ENCODE data around the gene ZNF668. TPM values are rescaled to one million over a fixed set of nuclear protein-coding genes. Genes with fewer than 3 reads are reported as not detected.

Gene ZNF668
- total and polyA plus RNA-seq, 4 donors, result 4.0 to 13.2 (median 10.7) TPM

DNA sequence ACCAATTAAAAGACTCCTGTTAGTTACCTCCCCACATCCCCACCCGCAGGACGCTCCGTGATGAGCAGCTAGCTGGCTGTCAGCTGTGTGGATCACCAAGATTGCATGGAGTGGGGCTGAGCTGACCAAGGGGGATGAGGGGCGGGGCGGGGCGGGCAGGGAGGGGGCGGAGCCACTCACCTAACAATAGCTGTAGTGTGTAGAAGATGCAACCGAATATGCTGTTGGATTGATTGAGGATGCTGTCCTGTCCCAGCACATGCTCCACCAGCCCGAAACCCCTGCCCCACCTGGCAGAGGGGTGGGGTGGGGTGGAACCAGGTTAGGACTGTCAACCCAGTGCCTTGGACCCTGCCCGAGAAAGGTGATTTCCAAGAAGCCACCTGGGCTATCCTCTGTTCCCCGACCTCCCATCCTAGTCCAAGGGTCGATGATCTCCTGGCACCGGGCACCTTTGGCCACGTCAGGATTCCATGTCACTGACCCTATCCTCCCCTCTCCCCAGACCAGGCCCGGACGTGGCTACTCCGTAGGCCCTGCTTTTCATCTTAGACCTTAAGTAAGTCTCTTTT lies 19.2 kb upstream of the ZNF668 start:
- ATAC-seq (ENCODE audit: insufficient read depth, low FRiP score) (no peak), DNase-seq (no peak)
- Histone ChIP-seq H3K27me3 (ENCODE audit: control insufficient read depth in 3 of 3, insufficient read depth in 3 of 3, low read length in 2 of 3) (no peaks in the 10 kb centered on the region), H3K9me3 (ENCODE audit: control insufficient read depth in 4 of 4, insufficient read depth in 3 of 4, low read length in 3 of 4) (no peaks in the 10 kb centered on the region), H3K27ac (ENCODE audit: low read depth in 1 of 2, low read length in 1 of 2) (no peak overlapping the region), H3K36me3 (ENCODE audit: control insufficient read depth in 4 of 4, insufficient read depth in 4 of 4, low read length in 4 of 4) (peaks cover 0 to 11% (median 2%) of the 10 kb centered on the region in 4 donors), H3K4me1 (ENCODE audit: control insufficient read depth in 5 of 5, insufficient read depth in 5 of 5, low read length in 5 of 5) (peaks cover 0 to 4% (median 3%) of the 10 kb centered on the region in 5 donors), H3K4me3 (no peak overlapping the region), H3K9ac (ENCODE audit: insufficient read depth in 1 of 2, low read length in 2 of 2) (no peak overlapping the region)
- WGBS, 2 donors, result 58 to 64% methylated on average over 17 of the region's 17 CpGs
- TF ChIP-seq, protein P1, sequence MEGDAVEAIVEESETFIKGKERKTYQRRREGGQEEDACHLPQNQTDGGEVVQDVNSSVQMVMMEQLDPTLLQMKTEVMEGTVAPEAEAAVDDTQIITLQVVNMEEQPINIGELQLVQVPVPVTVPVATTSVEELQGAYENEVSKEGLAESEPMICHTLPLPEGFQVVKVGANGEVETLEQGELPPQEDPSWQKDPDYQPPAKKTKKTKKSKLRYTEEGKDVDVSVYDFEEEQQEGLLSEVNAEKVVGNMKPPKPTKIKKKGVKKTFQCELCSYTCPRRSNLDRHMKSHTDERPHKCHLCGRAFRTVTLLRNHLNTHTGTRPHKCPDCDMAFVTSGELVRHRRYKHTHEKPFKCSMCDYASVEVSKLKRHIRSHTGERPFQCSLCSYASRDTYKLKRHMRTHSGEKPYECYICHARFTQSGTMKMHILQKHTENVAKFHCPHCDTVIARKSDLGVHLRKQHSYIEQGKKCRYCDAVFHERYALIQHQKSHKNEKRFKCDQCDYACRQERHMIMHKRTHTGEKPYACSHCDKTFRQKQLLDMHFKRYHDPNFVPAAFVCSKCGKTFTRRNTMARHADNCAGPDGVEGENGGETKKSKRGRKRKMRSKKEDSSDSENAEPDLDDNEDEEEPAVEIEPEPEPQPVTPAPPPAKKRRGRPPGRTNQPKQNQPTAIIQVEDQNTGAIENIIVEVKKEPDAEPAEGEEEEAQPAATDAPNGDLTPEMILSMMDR (IDR thresholded peaks at IDR 0.05; ENCODE audit: control extremely low read depth, extremely low read depth), result no peak

DNA sequence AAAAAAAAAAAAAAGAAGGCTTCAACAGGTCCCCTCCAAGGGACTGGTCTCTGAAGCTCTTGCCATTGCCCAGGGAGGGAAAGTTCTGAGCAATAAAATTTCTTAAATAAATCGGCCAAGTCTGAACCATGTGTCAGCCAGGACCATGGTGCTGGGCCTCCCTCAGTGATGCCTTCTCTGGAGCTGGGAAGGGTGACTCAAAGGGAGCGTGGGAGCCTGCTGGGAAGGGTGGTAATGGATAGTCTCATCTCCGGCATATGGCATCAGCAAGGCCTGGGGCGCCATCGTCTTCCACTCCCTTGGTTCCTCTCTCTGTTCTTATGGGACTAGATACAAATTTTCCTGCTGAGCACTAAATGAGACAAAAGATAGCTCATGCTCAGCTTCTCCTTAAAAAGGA lies 18.3 kb upstream of the ZNF668 start:
- no peak overlapping the region for H3K9ac ChIP-seq (ENCODE audit: insufficient read depth in 1 of 2, low read length in 2 of 2)
- H3K27ac ChIP-seq (ENCODE audit: low read depth in 1 of 2, low read length in 1 of 2), result no peak overlapping the region
- no peaks in the 10 kb centered on the region for H3K9me3 ChIP-seq (ENCODE audit: control insufficient read depth in 4 of 4, insufficient read depth in 3 of 4, low read length in 3 of 4)
- WGBS, 2 donors, result 94 to 97% methylated on average over 5 of the region's 5 CpGs
- ATAC-seq (ENCODE audit: insufficient read depth, low FRiP score), result no peak
- no peak for DNase-seq
- TF ChIP-seq, protein P1 (IDR thresholded peaks at IDR 0.05; ENCODE audit: control extremely low read depth, extremely low read depth), result no peak
- no peaks in the 10 kb centered on the region for H3K27me3 ChIP-seq (ENCODE audit: control insufficient read depth in 3 of 3, insufficient read depth in 3 of 3, low read length in 2 of 3)
- peaks cover 0 to 13% (median 2%) of the 10 kb centered on the region in 4 donors for H3K36me3 ChIP-seq (ENCODE audit: control insufficient read depth in 4 of 4, insufficient read depth in 4 of 4, low read length in 4 of 4)
- H3K4me3 ChIP-seq, result no peak overlapping the region
- H3K4me1 ChIP-seq (ENCODE audit: control insufficient read depth in 5 of 5, insufficient read depth in 5 of 5, low read length in 5 of 5), result peaks cover 0 to 4% (median 3%) of the 10 kb centered on the region in 5 donors

DNA sequence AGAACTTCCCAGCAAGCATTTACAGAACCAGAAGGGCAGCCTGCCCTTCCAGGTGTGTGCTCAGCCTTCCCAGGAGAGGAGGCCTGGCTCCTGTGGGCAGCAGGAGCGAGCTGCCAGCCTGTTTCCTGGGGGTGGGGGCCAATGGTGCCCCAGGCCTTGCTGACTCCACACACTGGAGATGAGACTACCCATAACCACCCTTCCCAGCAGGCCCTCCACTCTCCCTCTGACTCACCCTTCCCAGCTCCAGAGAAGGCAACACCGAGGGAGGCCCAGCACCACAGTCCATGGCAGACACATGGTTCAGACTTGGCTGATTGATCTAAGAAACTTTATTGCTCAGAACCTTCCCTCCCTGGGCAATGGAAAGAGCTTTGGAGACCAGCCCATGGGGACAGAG lies 16.5 kb upstream of the ZNF668 start:
- TF ChIP-seq, protein P1 (IDR thresholded peaks at IDR 0.05; ENCODE audit: control extremely low read depth, extremely low read depth), result no peak
- WGBS, 2 donors, result 91 to 97% methylated on average over 2 of the region's 2 CpGs
- no peak overlapping the region for H3K27ac ChIP-seq (ENCODE audit: low read depth in 1 of 2, low read length in 1 of 2)
- peaks cover 0 to 13% (median 2%) of the 10 kb centered on the region in 4 donors for H3K36me3 ChIP-seq (ENCODE audit: control insufficient read depth in 4 of 4, insufficient read depth in 4 of 4, low read length in 4 of 4)
- no peak overlapping the region for H3K4me3 ChIP-seq
- H3K4me1 ChIP-seq (ENCODE audit: control insufficient read depth in 5 of 5, insufficient read depth in 5 of 5, low read length in 5 of 5), result peaks cover 0 to 4% (median 3%) of the 10 kb centered on the region in 5 donors
- H3K27me3 ChIP-seq (ENCODE audit: control insufficient read depth in 3 of 3, insufficient read depth in 3 of 3, low read length in 2 of 3), result no peaks in the 10 kb centered on the region
- H3K9ac ChIP-seq (ENCODE audit: insufficient read depth in 1 of 2, low read length in 2 of 2), result no peak overlapping the region
- no peaks in the 10 kb centered on the region for H3K9me3 ChIP-seq (ENCODE audit: control insufficient read depth in 4 of 4, insufficient read depth in 3 of 4, low read length in 3 of 4)
- DNase-seq (no peak), ATAC-seq (ENCODE audit: insufficient read depth, low FRiP score) (no peak)

DNA sequence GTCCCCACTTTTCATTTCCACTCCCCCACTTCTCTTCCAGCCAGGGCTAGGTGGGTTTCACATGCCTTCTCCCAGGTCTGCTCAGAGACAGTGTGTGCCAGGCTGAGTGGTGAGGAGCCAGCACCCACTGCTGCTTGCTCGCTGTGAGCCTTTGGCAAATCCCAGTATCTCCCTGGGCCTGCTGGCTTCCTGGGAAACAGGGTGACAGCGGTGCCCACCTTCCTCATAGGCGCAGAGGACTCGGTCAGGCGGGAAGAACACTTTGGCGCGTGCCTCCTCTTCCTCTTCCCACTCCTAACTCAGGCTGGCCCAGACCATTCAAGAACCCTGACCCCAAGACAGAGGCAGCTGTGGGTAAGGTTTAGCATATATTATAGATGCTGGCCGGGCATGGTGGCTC lies 15.2 kb upstream of the ZNF668 start:
- Histone ChIP-seq H3K36me3 (ENCODE audit: control insufficient read depth in 4 of 4, insufficient read depth in 4 of 4, low read length in 4 of 4) (peaks cover 0 to 22% (median 2%) of the 10 kb centered on the region in 4 donors), H3K4me3 (no peak overlapping the region), H3K4me1 (ENCODE audit: control insufficient read depth in 5 of 5, insufficient read depth in 5 of 5, low read length in 5 of 5) (peaks cover 0 to 4% (median 3%) of the 10 kb centered on the region in 5 donors), H3K27ac (ENCODE audit: low read depth in 1 of 2, low read length in 1 of 2) (no peak overlapping the region), H3K9ac (ENCODE audit: insufficient read depth in 1 of 2, low read length in 2 of 2) (no peak overlapping the region), H3K27me3 (ENCODE audit: control insufficient read depth in 3 of 3, insufficient read depth in 3 of 3, low read length in 2 of 3) (no peaks in the 10 kb centered on the region), H3K9me3 (ENCODE audit: control insufficient read depth in 4 of 4, insufficient read depth in 3 of 4, low read length in 3 of 4) (no peaks in the 10 kb centered on the region)
- 89 to 95% methylated on average over 8 of the region's 8 CpGs for WGBS, 2 donors
- DNase-seq (no peak), ATAC-seq (ENCODE audit: insufficient read depth, low FRiP score) (no peak)
- TF ChIP-seq, protein P1 (IDR thresholded peaks at IDR 0.05; ENCODE audit: control extremely low read depth, extremely low read depth), result no peak
